HG03108 (cell line): ENCODE data around the gene CORO1A.
"Not testable (repeated sequence)": the region's sequence is repeated elsewhere in the genome, so short reads cannot be mapped to it uniquely, and the experiment has no call there.

Experiments used
- ATAC-seq: cut with Tn5 transposase; IDR thresholded peaks from one replicate; pipeline ENCODE4 v1.9.1; 2021; ENCODE audit warnings: moderate library complexity; ENCODE audit not compliant: unreplicated experiment

CORO1A gene

DNA sequence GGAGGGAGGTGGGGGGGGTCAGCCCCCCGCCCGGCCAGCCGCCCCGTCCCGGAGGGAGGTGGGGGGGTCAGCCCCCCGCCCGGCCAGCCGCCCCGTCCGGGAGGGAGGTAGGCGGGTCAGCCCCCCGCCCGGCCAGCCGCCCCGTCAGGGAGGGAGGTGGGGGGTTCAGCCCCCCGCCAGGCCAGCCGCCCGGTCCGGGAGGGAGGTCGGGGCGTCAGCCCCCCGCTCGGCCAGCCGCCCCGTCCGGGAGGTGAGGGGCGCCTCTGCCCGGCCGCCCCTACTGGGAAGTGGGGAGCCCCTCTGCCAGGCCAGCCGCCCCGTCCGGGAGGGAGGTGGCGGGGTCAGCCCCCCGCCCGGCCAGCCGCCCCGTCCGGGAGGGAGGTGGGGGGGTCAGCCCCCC, 14.0 kb upstream of the CORO1A start:
- ATAC-seq = not testable (repeated sequence)

DNA sequence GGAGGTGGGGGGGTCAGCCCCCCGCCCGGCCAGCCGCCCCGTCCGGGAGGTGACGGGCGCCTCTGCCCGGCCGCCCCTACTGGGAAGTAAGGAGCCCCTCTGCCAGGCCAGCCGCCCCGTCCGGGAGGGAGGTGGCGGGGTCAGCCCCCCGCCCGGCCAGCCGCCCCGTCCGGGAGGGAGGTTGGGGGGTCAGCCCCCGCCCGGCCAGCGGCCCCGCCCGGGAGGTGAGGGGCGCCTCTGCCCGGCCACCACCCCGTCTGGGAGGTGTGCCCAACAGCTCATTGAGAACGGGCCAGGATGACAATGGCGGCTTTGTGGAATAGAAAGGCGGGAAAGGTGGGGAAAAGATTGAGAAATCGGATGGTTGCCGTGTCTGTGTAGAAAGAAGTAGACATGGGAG, 13.3 kb upstream of the CORO1A start:
- not testable (repeated sequence) for ATAC-seq

DNA sequence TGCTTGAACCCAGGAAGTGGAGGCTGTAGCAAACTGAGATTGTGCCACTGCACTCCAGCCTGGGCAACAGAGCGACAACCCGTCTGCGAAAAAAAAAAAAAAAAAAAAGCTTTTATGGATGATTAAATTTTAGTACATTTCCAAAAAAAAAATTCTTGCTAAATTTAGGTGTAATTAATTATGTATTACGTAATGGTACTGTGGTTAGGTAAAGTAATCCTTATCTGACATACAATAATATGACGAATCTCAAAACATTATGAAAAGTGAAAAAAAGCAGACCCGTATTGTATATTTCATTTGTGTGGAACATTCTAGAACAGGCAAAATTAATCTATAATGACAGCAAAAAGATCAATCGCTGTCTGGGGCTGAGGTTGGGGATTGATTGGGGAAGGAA, 10.3 kb upstream of the CORO1A start:
- no peak for ATAC-seq

DNA sequence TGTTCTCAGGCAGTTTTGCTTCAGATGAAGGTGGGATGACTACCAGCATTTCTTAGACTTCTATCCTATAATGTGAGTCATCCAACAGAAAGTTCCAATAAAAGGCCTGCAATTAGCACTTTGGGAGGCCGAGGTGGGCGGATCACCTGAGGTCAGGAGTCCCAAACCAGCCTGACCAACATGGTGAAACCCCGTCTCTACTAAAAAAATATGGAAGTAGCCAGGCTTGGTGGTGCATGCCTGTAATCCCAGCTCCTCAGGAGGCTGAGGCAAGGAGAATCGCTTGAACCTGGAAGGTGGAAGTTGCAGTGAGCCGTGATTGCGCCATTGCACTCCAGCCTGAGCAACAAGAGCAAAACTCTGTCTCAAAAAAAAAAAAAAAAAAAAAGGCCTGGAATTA, 6.5 kb upstream of the CORO1A start:
- not testable (repeated sequence) for ATAC-seq

GRCh38 chr16:30179195-30179594, 4.2 kb upstream of the CORO1A start:
- ATAC-seq = no peak

GRCh38 chr16:30179931-30180330, 3.5 kb upstream of the CORO1A start:
- no peak for ATAC-seq

DNA sequence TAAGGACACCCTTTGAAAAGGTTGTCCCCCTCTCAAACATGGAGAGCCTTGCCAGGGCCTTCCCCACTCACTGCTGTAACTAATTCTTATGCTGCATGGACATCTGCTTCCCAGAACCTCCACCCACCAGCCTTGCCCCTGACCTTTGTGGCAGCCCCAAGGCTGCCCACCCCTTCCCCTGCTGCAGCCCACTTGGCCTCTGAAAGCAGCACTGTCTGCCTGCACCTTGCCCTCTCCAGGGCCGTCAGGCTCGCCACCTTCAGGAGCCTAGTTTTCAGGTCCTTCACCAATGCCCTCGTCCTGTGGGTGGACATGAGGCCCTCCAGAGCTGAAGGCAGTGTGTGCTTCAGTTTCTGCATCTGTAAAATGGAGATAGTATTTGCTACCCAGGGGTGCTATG, 2.7 kb upstream of the CORO1A start:
- no peak for ATAC-seq

- peak; percentile 34 for ATAC-seq
These were observed 891 bp downstream of the CORO1A start for GRCh38 chr16:30184096-30184890.

GRCh38 chr16:30184891-30185682, 1.7 kb downstream of the CORO1A start:
- ATAC-seq = no peak

DNA sequence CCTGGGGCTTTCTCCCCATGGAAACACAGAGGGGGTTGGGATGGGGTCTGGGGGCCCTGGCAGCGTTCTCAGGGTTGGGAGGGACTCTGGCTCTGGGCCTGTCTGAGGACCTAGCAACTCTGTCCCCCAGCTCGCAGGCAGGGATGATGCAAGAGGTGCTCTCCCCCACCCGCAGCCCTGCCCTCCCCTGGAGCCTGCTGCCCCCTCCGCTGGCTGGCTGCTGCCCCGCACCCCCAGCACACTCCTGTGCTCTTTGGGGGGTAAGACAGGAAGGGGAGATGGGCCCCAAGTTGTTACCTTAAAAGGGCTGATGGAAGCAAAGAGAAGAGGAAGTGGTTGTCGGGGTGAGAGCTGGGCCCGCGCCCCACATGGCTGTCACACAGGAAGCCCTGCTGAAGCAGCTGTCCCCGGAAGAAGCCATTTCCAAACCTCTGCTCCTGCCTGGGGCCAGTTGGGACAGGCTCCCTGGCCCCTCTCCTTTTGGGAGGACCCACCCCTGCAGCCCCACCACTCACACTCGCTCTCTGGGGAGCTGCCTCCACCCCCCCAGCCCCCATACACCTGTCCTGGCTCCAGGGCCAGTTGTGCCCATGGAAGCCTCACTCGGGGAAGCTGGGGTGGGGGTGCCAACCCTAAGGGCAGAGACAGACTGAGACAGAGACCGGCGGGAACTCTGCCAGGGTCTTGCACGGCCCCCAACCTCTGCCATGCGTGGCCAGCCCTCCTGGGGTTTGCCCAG, 2.5 kb downstream of the CORO1A start:
- no peak for ATAC-seq

GRCh38 chr16:30186444-30186781, 3.0 kb downstream of the CORO1A start:
- ATAC-seq = no peak

- ATAC-seq = no peak
These were observed 3.6 kb downstream of the CORO1A start for GRCh38 chr16:30186782-30187555.

GRCh38 chr16:30187556-30187865, 4.1 kb downstream of the CORO1A start:
- ATAC-seq = no peak

- no peak for ATAC-seq
These were observed 4.7 kb downstream of the CORO1A start for GRCh38 chr16:30187971-30188561.

- not testable (repeated sequence) for ATAC-seq
These were observed 7.8 kb downstream of the CORO1A start for GRCh38 chr16:30191158-30191557.

DNA sequence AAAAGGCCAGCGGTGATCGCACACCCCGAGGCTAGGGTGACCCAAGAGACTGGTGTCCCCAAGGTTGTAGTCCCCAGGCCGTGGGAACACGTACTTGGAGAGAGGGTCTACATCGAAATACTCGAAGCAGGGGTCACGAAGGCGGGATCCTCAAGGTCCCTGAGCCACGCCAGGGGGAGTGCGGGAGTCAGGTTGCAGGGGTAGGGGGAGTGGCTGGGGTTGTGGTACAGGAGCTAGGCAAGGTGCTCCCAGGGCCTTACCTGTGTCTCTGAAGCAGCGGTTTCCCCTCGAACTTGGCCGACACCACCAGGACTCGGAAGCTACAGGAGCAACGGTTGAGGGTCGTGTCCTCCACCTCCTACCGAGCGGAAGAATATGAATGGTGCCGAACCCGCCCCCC, 9.7 kb downstream of the CORO1A start:
- not testable (repeated sequence) for ATAC-seq

GRCh38 chr16:30193615-30194014, 10.2 kb downstream of the CORO1A start, which contains the start of the genes BOLA2B and SLX1A:
Gene BOLA2B (minus strand): TSS chr16:30193666. CDS start chr16:30193595, 71 bp downstream.
Gene SLX1A (plus strand): TSS chr16:30193875. CDS start chr16:30194085, 210 bp downstream.
- peak; percentile 88 for ATAC-seq

DNA sequence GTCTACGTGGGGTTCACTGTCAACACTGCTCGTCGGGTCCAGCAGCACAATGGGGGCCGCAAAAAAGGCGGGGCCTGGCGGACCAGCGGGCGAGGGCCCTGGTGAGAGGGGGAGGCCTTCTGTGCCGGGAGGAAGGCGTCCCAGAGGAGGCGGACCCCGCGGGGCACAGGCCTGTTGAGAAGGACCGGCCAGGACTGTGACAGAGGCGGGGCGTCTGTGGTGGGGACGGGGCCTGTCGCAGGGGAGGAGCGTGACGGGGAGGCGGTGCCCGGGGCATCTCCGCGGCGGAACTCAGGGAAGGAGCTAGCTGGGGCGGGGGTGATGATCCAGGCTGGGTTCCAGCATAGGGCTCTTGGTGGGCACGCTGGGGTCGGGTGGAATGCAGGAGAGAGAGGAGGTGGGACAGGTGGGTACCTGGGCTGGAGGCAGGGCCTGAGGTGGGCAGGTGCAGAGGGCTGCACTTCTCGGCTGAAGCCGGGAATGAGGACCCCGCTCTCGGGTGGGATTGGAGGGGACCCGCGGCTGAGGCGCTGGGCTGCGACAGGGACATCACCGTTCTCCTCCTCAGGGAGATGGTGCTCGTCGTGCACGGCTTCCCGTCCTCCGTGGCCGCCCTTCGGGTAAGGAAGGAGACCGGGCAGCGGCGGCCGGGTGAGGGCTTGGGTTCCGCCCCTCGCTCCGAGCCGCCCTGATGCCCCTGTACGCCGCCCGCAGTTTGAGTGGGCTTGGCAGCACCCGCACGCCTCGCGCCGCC, 10.9 kb downstream of the CORO1A start:
- ATAC-seq = peak; percentile 51

- ATAC-seq = not testable (repeated sequence)
These were observed 13.6 kb downstream of the CORO1A start for GRCh38 chr16:30197001-30197400.

GRCh38 chr16:30199049-30199448, 15.6 kb downstream of the CORO1A start, which contains the start of gene SULT1A3:
Gene SULT1A3 (plus strand): TSS chr16:30199255. CDS start chr16:30200729, 1,474 bp downstream.
- ATAC-seq = not testable (repeated sequence)
